DND-41 (cell line): ENCODE measurements around the gene PJA1.

Experiments used
- ATAC-seq: fragments of 200-7000 bp; cut with Tn5 transposase; 3 replicates; pipeline ENCODE4 v1.9.1; 2021; ENCODE audit warnings: low read depth; ENCODE audit not compliant: insufficient read depth
- DNase-seq: peaks from one replicate; pipeline ENCODE4 v3.0.0-alpha.2; 2020
- H2AFZ ChIP-seq: 2 replicates; pipeline ENCODE4 v1.6.0; 2012; ENCODE audit warnings: low read depth, low read length
- H3K27ac ChIP-seq: 2 replicates; pipeline ENCODE4 v1.5.1; 2012; ENCODE audit warnings: low read length, inconsistent platforms
- H3K27me3 ChIP-seq: fragments of 200-600 bp; sonication (generic); 2 replicates; pipeline ENCODE4 v1.6.0; 2012; ENCODE audit warnings: low read length, mild to moderate bottlenecking, inconsistent platforms; ENCODE audit not compliant: insufficient read depth, poor library complexity
- H3K36me3 ChIP-seq: 2 replicates; pipeline ENCODE4 v1.5.1; 2012; ENCODE audit warnings: low read length, inconsistent platforms; ENCODE audit not compliant: insufficient read depth
- H3K4me1 ChIP-seq: 2 replicates; pipeline ENCODE4 v1.5.1; 2012; ENCODE audit warnings: mild to moderate bottlenecking, low read length; ENCODE audit not compliant: insufficient read depth
- H3K4me2 ChIP-seq: 2 replicates; pipeline ENCODE4 v1.6.0; 2012; ENCODE audit warnings: mild to moderate bottlenecking, moderate library complexity, low read length, inconsistent platforms; ENCODE audit not compliant: insufficient read depth
- H3K4me3 ChIP-seq, 2 experiments: fragments of 200-600 bp in 1 of 2; shearing (Covaris generic) in 1 of 2; 2 replicates each; pipeline ENCODE4 v1.5.1; 2012 to 2016; ENCODE audit warnings: inconsistent platforms in 2 of 2, low read length in 2 of 2, mild to moderate bottlenecking in 2 of 2, low read depth in 1 of 2, moderate library complexity in 1 of 2
- H3K79me2 ChIP-seq: 2 replicates; pipeline ENCODE4 v1.6.0; 2012; ENCODE audit warnings: low read length, inconsistent platforms; ENCODE audit not compliant: insufficient read depth
- H3K9ac ChIP-seq: 2 replicates; pipeline ENCODE4 v1.6.0; 2012; ENCODE audit warnings: low read depth, mild to moderate bottlenecking, inconsistent platforms, low read length, moderate library complexity
- H3K9me3 ChIP-seq: 2 replicates; pipeline ENCODE4 v1.5.1; 2012; ENCODE audit warnings: low read length, moderate library complexity, mild to moderate bottlenecking, inconsistent platforms; ENCODE audit not compliant: insufficient read depth, severe bottlenecking
- H4K20me1 ChIP-seq: 2 replicates; pipeline ENCODE4 v1.6.0; 2012; ENCODE audit warnings: low read length; ENCODE audit not compliant: insufficient read depth
- EZH2 ChIP-seq: IDR thresholded peaks from 3 replicates; pipeline ENCODE4 v1.6.1; 2012; ENCODE audit warnings: borderline replicate concordance, low read depth, mild to moderate bottlenecking, moderate library complexity, low read length, inconsistent platforms; ENCODE audit not compliant: severe bottlenecking
- TF ChIP-seq, protein P1 (sequence below): IDR thresholded peaks from 2 replicates; pipeline ENCODE4 v1.5.1; 2012; ENCODE audit warnings: borderline replicate concordance, low read length, moderate library complexity, mild to moderate bottlenecking; ENCODE audit not compliant: poor library complexity, severe bottlenecking; ENCODE audit errors: extremely low read depth

Gene PJA1

DNA sequence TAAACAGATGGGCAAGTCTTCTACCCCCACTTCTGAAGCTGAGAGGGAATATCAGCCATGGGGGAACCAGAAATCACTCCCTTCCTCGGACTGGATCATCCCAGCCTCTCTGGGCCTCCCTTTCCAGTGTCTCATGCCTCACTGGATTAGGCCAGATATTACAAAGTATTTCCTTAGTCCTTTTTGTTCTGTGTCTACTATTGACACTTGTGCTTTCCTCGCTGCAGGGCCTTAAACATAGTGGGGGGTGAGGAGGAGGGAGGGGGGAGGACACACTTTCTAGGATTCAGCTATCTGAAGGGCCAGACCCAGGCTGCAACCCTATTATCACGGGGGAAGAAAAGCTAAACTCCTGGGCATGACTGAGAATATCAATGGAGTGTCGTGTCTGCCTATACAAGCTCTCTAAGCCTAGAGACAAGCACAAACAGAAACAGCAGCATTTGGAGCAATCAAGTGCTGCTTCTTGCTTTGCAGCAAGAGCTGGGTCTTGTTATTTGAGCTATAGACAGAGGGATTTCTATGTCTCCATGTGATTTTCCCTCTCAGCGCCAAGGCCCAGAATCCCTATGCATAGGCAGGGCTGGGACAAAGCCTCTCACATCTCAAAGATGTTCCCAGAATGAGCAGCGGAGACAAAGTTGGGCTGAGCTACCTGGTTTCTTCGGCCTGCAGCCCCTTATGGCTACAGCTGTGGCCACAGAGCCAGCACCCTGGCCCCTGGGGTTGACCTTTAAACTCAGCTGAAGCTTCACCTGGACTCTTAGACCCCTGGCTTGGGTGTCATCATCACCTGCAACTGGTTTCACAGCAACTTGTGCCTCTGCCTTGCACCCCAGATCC, 20.2 kb downstream of the PJA1 start:
- Histone ChIP-seq H3K9ac (no peak overlapping the region), H3K4me2 (no peak overlapping the region), H3K4me1 (no peaks in the 10 kb centered on the region), H3K9me3 (no peaks in the 10 kb centered on the region), H3K79me2 (no peaks in the 10 kb centered on the region), H3K4me3 (no peak overlapping the region), H2AFZ (no peak overlapping the region), H4K20me1 (no peaks in the 10 kb centered on the region), H3K36me3 (no peaks in the 10 kb centered on the region), H3K27me3 (no peaks in the 10 kb centered on the region), H3K27ac (no peak overlapping the region)
- no peak for ATAC-seq
- TF ChIP-seq, protein P1, sequence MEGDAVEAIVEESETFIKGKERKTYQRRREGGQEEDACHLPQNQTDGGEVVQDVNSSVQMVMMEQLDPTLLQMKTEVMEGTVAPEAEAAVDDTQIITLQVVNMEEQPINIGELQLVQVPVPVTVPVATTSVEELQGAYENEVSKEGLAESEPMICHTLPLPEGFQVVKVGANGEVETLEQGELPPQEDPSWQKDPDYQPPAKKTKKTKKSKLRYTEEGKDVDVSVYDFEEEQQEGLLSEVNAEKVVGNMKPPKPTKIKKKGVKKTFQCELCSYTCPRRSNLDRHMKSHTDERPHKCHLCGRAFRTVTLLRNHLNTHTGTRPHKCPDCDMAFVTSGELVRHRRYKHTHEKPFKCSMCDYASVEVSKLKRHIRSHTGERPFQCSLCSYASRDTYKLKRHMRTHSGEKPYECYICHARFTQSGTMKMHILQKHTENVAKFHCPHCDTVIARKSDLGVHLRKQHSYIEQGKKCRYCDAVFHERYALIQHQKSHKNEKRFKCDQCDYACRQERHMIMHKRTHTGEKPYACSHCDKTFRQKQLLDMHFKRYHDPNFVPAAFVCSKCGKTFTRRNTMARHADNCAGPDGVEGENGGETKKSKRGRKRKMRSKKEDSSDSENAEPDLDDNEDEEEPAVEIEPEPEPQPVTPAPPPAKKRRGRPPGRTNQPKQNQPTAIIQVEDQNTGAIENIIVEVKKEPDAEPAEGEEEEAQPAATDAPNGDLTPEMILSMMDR = no peak
- TF ChIP-seq EZH2 = no peak
- DNase-seq = no peak

DNA sequence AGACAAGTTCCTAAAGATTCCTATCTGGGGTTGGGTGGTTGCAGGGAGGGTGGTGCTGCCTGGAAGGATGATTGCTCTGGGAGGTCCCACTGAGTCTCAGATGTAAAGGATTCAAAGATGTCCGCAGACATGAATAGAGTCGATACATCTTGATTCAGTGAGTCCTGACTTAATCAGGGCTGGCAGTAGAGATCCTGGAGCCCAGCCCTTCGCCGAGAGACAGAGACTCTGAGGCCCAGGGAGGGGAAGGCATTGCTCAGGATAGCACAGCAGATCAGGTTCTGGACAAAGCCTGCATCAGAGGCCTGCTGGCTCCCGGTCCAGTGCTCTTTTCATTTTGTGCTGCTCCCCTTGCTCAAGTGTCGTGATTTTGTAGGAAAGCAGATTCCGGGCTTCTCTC, 21.7 kb downstream of the PJA1 start:
- no peak for TF ChIP-seq EZH2
- TF ChIP-seq, protein P1 = no peak
- H3K4me1 ChIP-seq = no peaks in the 10 kb centered on the region
- no peak for ATAC-seq
- no peak for DNase-seq
- no peaks in the 10 kb centered on the region for H3K9me3 ChIP-seq
- no peak overlapping the region for H3K9ac ChIP-seq
- no peak overlapping the region for H3K27ac ChIP-seq
- no peak overlapping the region for H2AFZ ChIP-seq
- H3K36me3 ChIP-seq = no peaks in the 10 kb centered on the region
- H3K4me2 ChIP-seq = no peak overlapping the region
- no peaks in the 10 kb centered on the region for H4K20me1 ChIP-seq
- H3K79me2 ChIP-seq = no peaks in the 10 kb centered on the region
- no peaks in the 10 kb centered on the region for H3K27me3 ChIP-seq
- H3K4me3 ChIP-seq = no peak overlapping the region

DNA sequence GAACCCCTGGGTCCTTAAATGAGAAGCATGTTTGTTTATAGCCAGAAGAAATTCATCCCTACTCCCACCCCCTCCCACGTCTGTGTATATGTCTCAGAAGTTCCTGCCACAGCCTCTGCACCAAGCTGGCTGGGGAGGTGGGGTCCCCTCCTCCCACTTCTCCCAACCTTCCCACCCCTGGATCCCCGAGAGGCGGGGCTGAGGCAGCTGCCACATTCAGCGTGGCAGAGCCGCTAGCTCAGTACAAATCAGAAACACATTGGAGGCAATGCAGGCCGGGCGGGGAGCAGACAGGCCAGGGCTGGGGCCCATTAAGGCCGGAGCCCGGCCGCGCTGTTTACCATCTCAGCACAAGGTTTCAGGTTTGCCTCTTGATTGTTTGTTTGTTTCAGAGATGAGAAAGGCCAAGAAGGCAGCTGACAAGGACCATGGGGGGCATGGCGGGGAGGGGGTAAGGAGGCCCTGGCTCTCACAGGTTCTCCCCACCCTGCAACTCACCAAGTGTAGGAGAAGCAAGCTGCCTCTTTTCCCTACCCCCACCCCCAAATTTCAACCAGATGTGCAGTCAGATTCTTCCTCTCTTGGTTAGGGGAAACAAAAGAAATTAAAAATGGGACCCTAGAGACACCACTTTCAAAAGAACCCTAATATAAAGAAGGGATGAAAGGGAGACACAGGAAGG, 22.3 kb downstream of the PJA1 start:
- TF ChIP-seq, protein P1 = no peak
- Histone ChIP-seq H3K9ac (no peak overlapping the region), H3K27me3 (no peaks in the 10 kb centered on the region), H3K79me2 (no peaks in the 10 kb centered on the region), H4K20me1 (no peaks in the 10 kb centered on the region), H3K9me3 (no peaks in the 10 kb centered on the region), H3K36me3 (no peaks in the 10 kb centered on the region), H3K4me3 (no peak overlapping the region), H3K4me2 (no peak overlapping the region), H2AFZ (no peak overlapping the region), H3K4me1 (no peaks in the 10 kb centered on the region), H3K27ac (no peak overlapping the region)
- DNase-seq (no peak), ATAC-seq (no peak)
